HepG2 (cell line): ENCODE results near the gene KLB. TPM values are rescaled to one million over a fixed set of nuclear protein-coding genes. Genes with fewer than 3 reads are reported as not detected.

Experiments
- ATAC-seq: fragments of 200-7000 bp; cut with Tn5 transposase; 3 replicates; pipeline ENCODE4 v1.9.1; 2020; ENCODE audit warnings: mild to moderate bottlenecking, moderate library complexity
- BruUV-seq: library from RNA; stranded (reverse); fragments of 400-500 nt; replicated peaks from 2 replicates; lab custom pipeline; 2021; lab: Mats Ljungman, UMichigan
- CTCF ChIA-PET: fragments of 300-600 bp; formaldehyde crosslinking; extraction: SDS; loops from one replicate; lab custom pipeline; 2021; ENCODE audit warnings: low total read pairs, inconsistent platforms, low intra/inter-chr PET ratio; lab: Yijun Ruan, JAX
- POLR2A ChIA-PET: fragments of 350-600 bp; sonication (Branson Sonifier 250); formaldehyde crosslinking; loops from one replicate; lab custom pipeline; 2020; ENCODE audit warnings: antibody characterized with exemption, inconsistent platforms; lab: Yijun Ruan, JAX
- DNase-seq: peaks from one replicate; pipeline ENCODE4 v3.0.0-alpha.2; 2015; ENCODE audit warnings: low spot score
- FAIRE-seq: peaks from 3 replicates; lab custom pipeline; 2011; peaks lifted over from hg19 to GRCh38; lab: Jason Lieb, UNC
- H2AFZ ChIP-seq: one replicate; pipeline ENCODE4 v1.6.1; 2011; ENCODE audit warnings: low read length, inconsistent platforms
- H3K27ac ChIP-seq: fragments of 300-600 bp; 3 replicates; pipeline ENCODE4 v1.8.0; 2011; ENCODE audit warnings: mixed run types, mild to moderate bottlenecking, mixed read lengths, low read length, inconsistent platforms; ENCODE audit not compliant: insufficient read depth; ENCODE audit errors: extremely low read length
- H3K27me3 ChIP-seq, 2 experiments: fragments of 200-600 bp in 1 of 2; 2 replicates in 1 of 2; 3 replicates in 1 of 2; pipeline versions ENCODE4 v1.6.0 to v1.8.0; 2011; ENCODE audit warnings: low read length in 2 of 2, mild to moderate bottlenecking in 2 of 2, moderate library complexity in 2 of 2, inconsistent platforms in 1 of 2; ENCODE audit not compliant: insufficient read depth in 2 of 2, control insufficient read depth in 1 of 2
- H3K36me3 ChIP-seq, 2 experiments: fragments of 200-600 bp in 1 of 2; replicated peaks in 1 of 2; 2 replicates in 1 of 2; 3 replicates in 1 of 2; pipeline versions ENCODE4 v1.5.1 to v1.8.0; 2011; ENCODE audit warnings: low read length in 2 of 2, inconsistent platforms in 1 of 2; ENCODE audit not compliant: insufficient read depth in 2 of 2, control insufficient read depth in 1 of 2
- H3K4me1 ChIP-seq: 2 replicates; pipeline ENCODE4 v1.5.1; 2012; ENCODE audit warnings: low read length, inconsistent platforms; ENCODE audit not compliant: insufficient read depth
- H3K4me2 ChIP-seq: 2 replicates; pipeline ENCODE4 v1.6.0; 2011; ENCODE audit warnings: low read depth, low read length, inconsistent platforms
- H3K4me3 ChIP-seq, 3 experiments: fragments of 200-600 bp in 1 of 3; sonication (generic), shearing (Covaris generic) in 1 of 3; replicated peaks in 1 of 3; 2 replicates each; pipeline ENCODE4 v1.5.1; 2011 to 2016; ENCODE audit warnings: low read length in 3 of 3, inconsistent platforms in 2 of 3, low read depth in 2 of 3, mild to moderate bottlenecking in 2 of 3, control low read depth in 1 of 3, mixed read lengths in 1 of 3; ENCODE audit not compliant: insufficient read depth in 1 of 3
- H3K79me2 ChIP-seq: one replicate; pipeline ENCODE4 v1.6.1; 2011; ENCODE audit warnings: low read length, inconsistent platforms; ENCODE audit not compliant: insufficient read depth
- H3K9ac ChIP-seq: 2 replicates; pipeline ENCODE4 v1.6.0; 2011; ENCODE audit warnings: mild to moderate bottlenecking, low read depth, low read length, inconsistent platforms; ENCODE audit not compliant: insufficient read depth
- H3K9me3 ChIP-seq: 2 replicates; pipeline ENCODE4 v1.5.1; 2012; ENCODE audit warnings: mild to moderate bottlenecking, low read length
- H4K20me1 ChIP-seq: 2 replicates; pipeline ENCODE4 v1.6.0; 2011; ENCODE audit warnings: inconsistent platforms, mild to moderate bottlenecking, low read length, moderate library complexity; ENCODE audit not compliant: insufficient read depth
- BRCA1 ChIP-seq: sonication (generic); formaldehyde crosslinking; IDR thresholded peaks from 2 replicates; pipeline ENCODE4 v1.4.0; 2020; ENCODE audit warnings: missing genetic modification reagents
- EEA1 ChIP-seq: sonication (generic); formaldehyde crosslinking; IDR thresholded peaks from 2 replicates; pipeline ENCODE4 v1.5.1; 2020; ENCODE audit warnings: mild to moderate bottlenecking, missing genetic modification reagents, borderline replicate concordance
- FOXK1 ChIP-seq: sonication (generic); formaldehyde crosslinking; IDR thresholded peaks from 2 replicates; pipeline ENCODE4 v1.4.0; 2020; ENCODE audit warnings: low read depth, missing genetic modification reagents, borderline replicate concordance
- FOXO1 ChIP-seq: sonication (generic); formaldehyde crosslinking; IDR thresholded peaks from 2 replicates; pipeline ENCODE4 v1.4.0; 2020; ENCODE audit warnings: missing genetic modification reagents
- HHEX ChIP-seq: IDR thresholded peaks from 2 replicates; pipeline ENCODE4 v1.6.1; 2016; ENCODE audit warnings: control low read depth
- HOXA5 ChIP-seq: sonication (generic); formaldehyde crosslinking; IDR thresholded peaks from 2 replicates; pipeline ENCODE4 v1.4.0; 2020; ENCODE audit warnings: missing genetic modification reagents
- KDM2A ChIP-seq: sonication (generic); formaldehyde crosslinking; IDR thresholded peaks from 2 replicates; pipeline ENCODE4 v1.4.0; 2020; ENCODE audit warnings: low read depth, missing genetic modification reagents, borderline replicate concordance
- MBNL3 ChIP-seq: fragments of 250-450 bp; sonication (Bioruptor Pico); conservative IDR thresholded peaks from 2 replicates; pipeline ENCODE4 v1.8.0; 2022; ENCODE audit warnings: mild to moderate bottlenecking, inconsistent platforms
- MXD4 ChIP-seq: IDR thresholded peaks from 2 replicates; pipeline ENCODE4 v1.6.1; 2016; ENCODE audit warnings: mild to moderate bottlenecking, missing biosample characterization, missing genetic modification reagents
- TBX2 ChIP-seq: sonication (generic); formaldehyde crosslinking; IDR thresholded peaks from 2 replicates; pipeline ENCODE4 v1.5.0; 2020; ENCODE audit warnings: missing genetic modification reagents, mild to moderate bottlenecking, borderline replicate concordance
- ZBTB21 ChIP-seq: sonication (generic); formaldehyde crosslinking; IDR thresholded peaks from 2 replicates; pipeline ENCODE4 v1.4.0; 2020; ENCODE audit warnings: missing genetic modification reagents
- ZBTB7A ChIP-seq: sonication (generic); formaldehyde crosslinking; IDR thresholded peaks from 2 replicates; pipeline ENCODE4 v1.8.0; 2022; ENCODE audit warnings: mild to moderate bottlenecking, missing genetic modification reagents
- ZKSCAN1 ChIP-seq: fragments of 150-350 bp; IDR thresholded peaks from 2 replicates; pipeline ENCODE4 v1.6.1; 2014; ENCODE audit warnings: low read length
- ZNF235 ChIP-seq: sonication (generic); formaldehyde crosslinking; IDR thresholded peaks from 2 replicates; pipeline ENCODE4 v1.8.1; 2023; ENCODE audit warnings: mild to moderate bottlenecking, missing genetic modification reagents, borderline replicate concordance
- ZNF264 ChIP-seq: sonication (generic); formaldehyde crosslinking; IDR thresholded peaks from 2 replicates; pipeline ENCODE4 v1.4.0; 2020; ENCODE audit warnings: missing genetic modification reagents
- ZNF274 ChIP-seq: sonication (generic); formaldehyde crosslinking; IDR thresholded peaks from 2 replicates; pipeline ENCODE4 v1.5.1; 2020; ENCODE audit warnings: mild to moderate bottlenecking, missing genetic modification reagents
- ZNF350 ChIP-seq: sonication (generic); formaldehyde crosslinking; IDR thresholded peaks from 2 replicates; pipeline ENCODE4 v1.4.0; 2020; ENCODE audit warnings: mild to moderate bottlenecking, low read depth, missing genetic modification reagents, borderline replicate concordance
- ZNF367 ChIP-seq: sonication (generic); formaldehyde crosslinking; IDR thresholded peaks from 2 replicates; pipeline ENCODE4 v1.4.0; 2020; ENCODE audit warnings: missing genetic modification reagents, borderline replicate concordance
- ZNF512B ChIP-seq: sonication (generic); formaldehyde crosslinking; IDR thresholded peaks from 2 replicates; pipeline ENCODE4 v1.5.1; 2020; ENCODE audit warnings: missing genetic modification reagents, mild to moderate bottlenecking, borderline replicate concordance
- ZNF562 ChIP-seq: sonication (generic); formaldehyde crosslinking; IDR thresholded peaks from 2 replicates; pipeline ENCODE4 v1.8.0; 2022; ENCODE audit warnings: missing genetic modification reagents, borderline replicate concordance
- ZNF614 ChIP-seq: IDR thresholded peaks from 2 replicates; pipeline ENCODE4 v1.6.1; 2018; ENCODE audit warnings: missing biosample characterization, missing genetic modification reagents, inconsistent platforms, borderline replicate concordance
- WGBS: methylation state at CpG from one replicate; pipeline ENCODE4 v1.1.6; 2017; ENCODE audit warnings: low lambda C conversion rate; 5-methylcytosine and 5-hydroxymethylcytosine counted together
- in situ Hi-C: cut with HindIII; loops from 2 replicates; pipeline ENCODE4 v1.10.0; 2017; ENCODE audit warnings: low pct_unique_long_range_greater_than_20kb; ENCODE audit not compliant: extremely low pct_ligation_motif_present
- intact Hi-C: fragments of 100-400 bp; cut with micrococcal nuclease; formaldehyde crosslinking; loops from one replicate; pipeline ENCODE4 v1.10.0; 2022; ENCODE audit not compliant: unreplicated experiment
- polyA plus RNA-seq, 8 experiments: library from polyadenylated mRNA; depleted of rRNA in 3 of 8; stranded (reverse) in 7 of 8; unstranded in 1 of 8; fragments of >200 nt; fragmentation: Illumina TruSeq in 4 of 8; extraction: Trizol in 4 of 8; gene quantifications; 2 replicates each; pipeline versions ENCODE4 v1.2.1 to v1.2.3, GENCODE V29; 2011 to 2016; ENCODE audit warnings: low read depth in 4 of 8, missing spikeins in 1 of 8, mixed read lengths in 1 of 8; ENCODE audit not compliant: insufficient read depth in 1 of 8
- total RNA-seq, 5 experiments: library from RNA; depleted of rRNA; stranded (reverse); fragments of >200 nt; fragmentation: Illumina TruSeq; extraction: Trizol; gene quantifications; 2 replicates each; pipeline ENCODE4 v1.2.3, GENCODE V29; 2016; ENCODE audit warnings: low read depth in 1 of 5

KLB gene
- total and polyA plus RNA-seq, 2 of the 13 experiments (the other 11 are each of a cell fraction or from before 2014, with no cell fraction given), result 25.3 to 82.0 TPM

GRCh38 chr4:39365830-39366771 is 40.6 kb upstream of the KLB start, which contains the start of gene RFC1:
RFC1 (minus strand) TSS chr4:39366362; CDS start chr4:39366241, 121 bp downstream.
- peak within 1 kb of the TSS; percentile 9 for H2AFZ ChIP-seq
- FAIRE-seq (no peak), DNase-seq (peak; percentile 87), ATAC-seq (peak; percentile 81)
- H3K9ac ChIP-seq, result peak within 1 kb of the TSS; percentile 79
- peak within 1 kb of the TSS; percentile 76 to 85 (median 84) for H3K4me3 ChIP-seq
- peaks cover 47% of the 10 kb centered on the region for H3K4me1 ChIP-seq
- H3K4me2 ChIP-seq, result peak within 1 kb of the TSS; percentile 88
- BruUV-seq, result no TSS peak
- intact Hi-C loops, result loop anchor here (1.0 to 10.0 kb wide), 3 partner anchors 9 to 181 kb away; partner anchors contain the start of gene WDR19
- peaks cover 2% of the 10 kb centered on the region; the same call in 1 of the 2 replicates for H3K9me3 ChIP-seq
- H3K36me3 ChIP-seq, result no peaks in the 10 kb centered on the region; a peak in 1 of 5 replicates
- ChIA-PET CTCF (no interaction called here), POLR2A (interaction anchor here (0.7 to 4.4 kb wide), 29 partner anchors 9 to 322 kb away, joined by 3 to 53 read pairs (median 4); partner anchors contain the start of genes KLB, LIAS, RPL9 and UGDH)
- H4K20me1 ChIP-seq, result no peaks in the 10 kb centered on the region; the same call in 1 of the 2 replicates
- under 1% methylated on average over 27 of the region's 60 CpGs for WGBS
- in situ Hi-C loops, result loop anchor here (10.0 kb wide), 1 partner anchor 49 kb away; no protein-coding TSS in a partner anchor
- H3K27me3 ChIP-seq, result no peaks in the 10 kb centered on the region; a peak in 1 of 5 replicates
- peaks cover 50% of the 10 kb centered on the region for H3K79me2 ChIP-seq
- H3K27ac ChIP-seq, result peak within 1 kb of the TSS; percentile 88
- TF ChIP-seq HHEX (CRISPR knock-in tag), result 0 out of 2 replicates have a peak, but pooled peaks have one; percentile 19
- TF ChIP-seq ZBTB21 (CRISPR knock-in tag), result peak; percentile 62; the same call in 1 of the 2 replicates
- peak; percentile 96 for TF ChIP-seq TBX2 (CRISPR knock-in tag)
- peak; percentile 84; the same call in 1 of the 2 replicates for TF ChIP-seq ZNF367 (CRISPR knock-in tag)
- peak; percentile 92; the same call in 1 of the 2 replicates for TF ChIP-seq ZBTB7A
- peak; percentile 96 for TF ChIP-seq BRCA1 (CRISPR knock-in tag)
- TF ChIP-seq FOXO1, result peak; percentile 81
- TF ChIP-seq EEA1, result no peak
- TF ChIP-seq ZNF614 (CRISPR knock-in tag), result peak; percentile 71
- TF ChIP-seq MBNL3 (CRISPR knock-in tag), result no peak
- TF ChIP-seq ZNF264 (CRISPR knock-in tag), result peak; percentile 92
- TF ChIP-seq HOXA5 (CRISPR knock-in tag), result peak; percentile 91
- TF ChIP-seq KDM2A (CRISPR knock-in tag), result peak; percentile 95
- TF ChIP-seq FOXK1 (CRISPR knock-in tag), result peak; percentile 86; the same call in 1 of the 2 replicates
- peak; percentile 98 for TF ChIP-seq ZNF274 (CRISPR knock-in tag)
- TF ChIP-seq MXD4 (CRISPR knock-in tag), result peak; percentile 91
- peak; percentile 81; the same call in 1 of the 2 replicates for TF ChIP-seq ZNF562
- peak; percentile 45; the same call in 1 of the 2 replicates for TF ChIP-seq ZNF235 (CRISPR knock-in tag)
- TF ChIP-seq ZNF350 (CRISPR knock-in tag), result peak; percentile 95
- no peak for TF ChIP-seq ZKSCAN1
- TF ChIP-seq ZNF512B (CRISPR knock-in tag), result peak; percentile 65; the same call in 1 of the 2 replicates
